ENCODE measurements around the gene MYH11. TPM values are rescaled to one million over a fixed set of nuclear protein-coding genes. Genes with fewer than 3 reads are reported as not detected.

Gene MYH11
- total RNA-seq, 2 donors from 2014 or later, result 968 to 2,091 TPM

DNA sequence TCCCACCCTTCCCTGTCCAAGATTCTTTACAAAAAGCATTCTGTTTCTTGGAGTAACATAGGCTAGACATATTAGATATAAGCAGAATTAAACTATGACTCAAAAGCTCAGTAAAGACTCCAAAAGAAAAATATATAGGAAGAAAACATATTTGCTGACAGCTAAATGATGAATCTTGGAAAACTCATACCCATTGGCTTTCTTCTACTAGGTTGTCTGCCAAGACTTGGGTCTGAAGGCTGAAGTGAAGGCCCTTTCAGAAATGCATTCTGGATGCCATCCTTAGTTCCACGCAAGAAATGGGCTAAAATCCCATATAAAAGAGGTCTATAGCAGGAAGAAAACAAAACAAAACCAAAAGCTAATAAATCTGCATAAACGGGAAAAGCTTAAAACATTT is 16.5 kb upstream of the MYH11 start:
- intact Hi-C loops (cut with DNase I), result loop anchor here (5.0 kb wide), 1 partner anchor 249 kb away; no protein-coding TSS in a partner anchor
- Histone ChIP-seq H3K9me3 (no peaks in the 10 kb centered on the region), H3K4me3 (no peak overlapping the region), H3K4me1 (replicated peaks) (no peaks in the 10 kb centered on the region), H3K27ac (no peak overlapping the region), H3K36me3 (no peaks in the 10 kb centered on the region), H3K27me3 (replicated peaks; ENCODE audit: insufficient read depth) (no peaks in the 10 kb centered on the region)
- 66% methylated on average over 2 of the region's 2 CpGs for WGBS
- DNase-seq (ENCODE audit: low spot score), result no peak
- no peak for TF ChIP-seq POLR2AphosphoS5 (IDR thresholded peaks at IDR 0.05)
- TF ChIP-seq, protein P1, sequence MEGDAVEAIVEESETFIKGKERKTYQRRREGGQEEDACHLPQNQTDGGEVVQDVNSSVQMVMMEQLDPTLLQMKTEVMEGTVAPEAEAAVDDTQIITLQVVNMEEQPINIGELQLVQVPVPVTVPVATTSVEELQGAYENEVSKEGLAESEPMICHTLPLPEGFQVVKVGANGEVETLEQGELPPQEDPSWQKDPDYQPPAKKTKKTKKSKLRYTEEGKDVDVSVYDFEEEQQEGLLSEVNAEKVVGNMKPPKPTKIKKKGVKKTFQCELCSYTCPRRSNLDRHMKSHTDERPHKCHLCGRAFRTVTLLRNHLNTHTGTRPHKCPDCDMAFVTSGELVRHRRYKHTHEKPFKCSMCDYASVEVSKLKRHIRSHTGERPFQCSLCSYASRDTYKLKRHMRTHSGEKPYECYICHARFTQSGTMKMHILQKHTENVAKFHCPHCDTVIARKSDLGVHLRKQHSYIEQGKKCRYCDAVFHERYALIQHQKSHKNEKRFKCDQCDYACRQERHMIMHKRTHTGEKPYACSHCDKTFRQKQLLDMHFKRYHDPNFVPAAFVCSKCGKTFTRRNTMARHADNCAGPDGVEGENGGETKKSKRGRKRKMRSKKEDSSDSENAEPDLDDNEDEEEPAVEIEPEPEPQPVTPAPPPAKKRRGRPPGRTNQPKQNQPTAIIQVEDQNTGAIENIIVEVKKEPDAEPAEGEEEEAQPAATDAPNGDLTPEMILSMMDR (IDR thresholded peaks at IDR 0.05), result no peak
- no peak for TF ChIP-seq POLR2A (IDR thresholded peaks at IDR 0.05)

DNA sequence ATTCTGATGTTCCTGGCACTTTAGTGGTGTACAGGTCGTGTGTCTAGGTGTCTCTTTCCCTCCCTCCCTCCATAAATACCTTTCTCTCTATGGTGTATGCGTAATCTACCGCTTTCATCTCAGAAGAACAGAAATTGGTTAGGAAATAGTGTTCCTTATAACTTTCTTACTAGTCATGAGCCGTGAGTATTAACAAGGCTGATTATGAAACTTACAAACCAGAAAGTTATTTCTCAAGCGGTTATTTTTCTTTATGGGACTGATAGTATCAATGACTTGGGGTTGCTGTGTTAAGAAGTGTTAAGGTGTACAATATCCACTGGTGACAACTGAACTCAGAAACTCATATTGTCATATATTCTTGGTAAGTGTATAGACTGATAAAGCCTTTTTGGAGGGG is 13.2 kb upstream of the MYH11 start:
- no peak overlapping the region for H3K27ac ChIP-seq
- intact Hi-C loops (cut with DNase I), result loop anchor here (5.0 kb wide), 1 partner anchor 252 kb away; no protein-coding TSS in a partner anchor
- 73% methylated on average over 5 of the region's 5 CpGs for WGBS

DNA sequence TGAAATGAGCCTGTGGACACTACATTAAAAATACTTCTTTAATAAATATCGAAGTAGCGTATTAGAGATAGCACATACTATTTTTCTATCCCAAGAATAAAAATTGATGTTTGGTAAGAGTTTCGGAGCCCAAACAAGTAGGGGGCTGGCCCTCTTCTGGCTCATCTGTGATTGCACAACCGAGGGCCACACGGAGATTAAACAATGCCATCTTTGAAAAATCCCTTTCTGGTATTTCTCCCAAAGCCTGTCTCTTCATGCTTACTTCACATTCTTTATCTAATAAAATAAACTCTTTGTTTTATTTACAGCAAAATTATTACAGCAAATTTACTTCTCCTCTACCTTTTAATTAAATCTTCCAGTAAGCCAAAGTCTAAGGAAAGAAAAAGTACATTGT is 9.6 kb upstream of the MYH11 start:
- Histone ChIP-seq H3K36me3 (no peaks in the 10 kb centered on the region), H3K4me3 (no peak overlapping the region), H3K27me3 (replicated peaks; ENCODE audit: insufficient read depth) (no peaks in the 10 kb centered on the region), H3K9me3 (no peaks in the 10 kb centered on the region), H3K4me1 (replicated peaks) (no peaks in the 10 kb centered on the region), H3K27ac (peak overlapping the region in 1 of 2 donors; percentile 25)
- 55% methylated on average over 5 of the region's 5 CpGs for WGBS
- TF ChIP-seq, protein P1 (IDR thresholded peaks at IDR 0.05), result no peak
- TF ChIP-seq POLR2AphosphoS5 (IDR thresholded peaks at IDR 0.05) (no peak), POLR2A (IDR thresholded peaks at IDR 0.05) (no peak)
- intact Hi-C loops (cut with DNase I), result no loop called here
- no peak for DNase-seq (ENCODE audit: low spot score)

More for the DNA sequence above, 13.2 kb upstream of the MYH11 start:
- Histone ChIP-seq H3K4me3 (no peak overlapping the region), H3K27me3 (replicated peaks; ENCODE audit: insufficient read depth) (no peaks in the 10 kb centered on the region), H3K4me1 (replicated peaks) (no peaks in the 10 kb centered on the region), H3K36me3 (no peaks in the 10 kb centered on the region), H3K9me3 (no peaks in the 10 kb centered on the region)
- DNase-seq (ENCODE audit: low spot score), result no peak
- TF ChIP-seq, protein P1 (IDR thresholded peaks at IDR 0.05), result no peak
- no peak for TF ChIP-seq POLR2A (IDR thresholded peaks at IDR 0.05)

DNA sequence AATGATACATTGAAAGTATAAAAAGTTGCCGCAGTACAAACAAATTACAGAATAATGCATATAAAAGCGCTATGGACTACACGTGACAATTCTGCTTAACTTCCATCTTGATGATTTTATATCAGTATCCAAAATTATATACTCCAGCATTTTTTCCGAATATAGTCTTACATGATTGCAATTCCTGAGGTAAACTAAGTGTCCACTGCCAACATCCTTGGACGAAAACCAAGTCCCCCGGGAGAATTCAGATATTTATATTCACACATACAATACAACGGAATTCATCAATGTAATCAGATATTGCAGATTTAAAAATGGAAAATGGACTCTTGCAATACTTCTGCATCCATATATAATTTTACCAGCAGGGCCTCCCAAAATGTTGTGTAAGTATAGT is 8.9 kb upstream of the MYH11 start:
- 46% methylated on average over 7 of the region's 7 CpGs for WGBS

DNA sequence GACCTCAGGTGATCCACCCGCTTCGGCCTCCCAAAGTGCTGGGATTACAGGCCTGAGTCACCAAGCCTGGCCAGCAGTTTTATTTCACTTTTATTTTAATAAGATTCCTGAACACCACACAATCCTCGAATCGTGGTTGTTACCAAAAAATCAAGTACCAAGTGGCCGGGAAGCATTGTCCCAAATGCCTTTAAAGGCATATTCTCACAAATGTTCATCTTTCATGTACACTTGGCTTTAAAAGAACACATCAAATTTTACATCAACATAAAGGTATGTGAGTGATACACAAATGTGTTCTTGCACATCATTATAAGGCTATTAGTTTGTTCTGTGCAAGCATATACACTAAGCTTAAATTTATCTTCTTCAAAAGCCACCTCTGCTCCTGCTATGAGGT is 8.1 kb upstream of the MYH11 start:
- no peaks in the 10 kb centered on the region for H3K4me1 ChIP-seq (replicated peaks)
- no peaks in the 10 kb centered on the region for H3K36me3 ChIP-seq
- DNase-seq (ENCODE audit: low spot score), result no peak
- TF ChIP-seq POLR2AphosphoS5 (IDR thresholded peaks at IDR 0.05), result no peak
- TF ChIP-seq, protein P1 (IDR thresholded peaks at IDR 0.05), result no peak
- TF ChIP-seq POLR2A (IDR thresholded peaks at IDR 0.05), result no peak
- H3K9me3 ChIP-seq, result no peaks in the 10 kb centered on the region
- H3K27me3 ChIP-seq (replicated peaks; ENCODE audit: insufficient read depth), result no peaks in the 10 kb centered on the region
- H3K4me3 ChIP-seq, result no peak overlapping the region
- intact Hi-C loops (cut with DNase I), result no loop called here
- 66% methylated on average over 5 of the region's 5 CpGs for WGBS
- no peak overlapping the region for H3K27ac ChIP-seq

More for the DNA sequence above, 8.9 kb upstream of the MYH11 start:
- Histone ChIP-seq H3K36me3 (no peaks in the 10 kb centered on the region), H3K4me1 (replicated peaks) (no peaks in the 10 kb centered on the region), H3K27me3 (replicated peaks; ENCODE audit: insufficient read depth) (no peaks in the 10 kb centered on the region), H3K27ac (no peak overlapping the region), H3K9me3 (no peaks in the 10 kb centered on the region), H3K4me3 (no peak overlapping the region)
- intact Hi-C loops (cut with DNase I), result no loop called here
- TF ChIP-seq POLR2AphosphoS5 (IDR thresholded peaks at IDR 0.05), result no peak
- no peak for TF ChIP-seq POLR2A (IDR thresholded peaks at IDR 0.05)
- TF ChIP-seq, protein P1 (IDR thresholded peaks at IDR 0.05), result no peak
- no peak for DNase-seq (ENCODE audit: low spot score)

Measured in prostate gland (tissue), 2 donors.